Adrenal gland (tissue), 5 donors: ENCODE data around the gene ST6GALNAC3.

ENCODE experiments used
- CTCF ChIP-seq, 6 experiments: fragments of 450-650 bp in 4 of 6; fragments of 200-600 bp in 2 of 6; sonication (generic) in 1 of 6; IDR thresholded peaks; 1 replicate in 5 of 6; 2 replicates in 1 of 6; pipeline versions ENCODE4 v1.5.1 to v1.8.0; 2016 to 2021; ENCODE audit warnings: antibody characterized with exemption in 6 of 6, mild to moderate bottlenecking in 2 of 6, moderate library complexity in 1 of 6
- POLR2A ChIP-seq, 2 donors: fragments of 450-650 bp; IDR thresholded peaks; one replicate each; pipeline ENCODE4 v1.6.1; 2017; ENCODE audit warnings: antibody characterized with exemption in 2 of 2, mild to moderate bottlenecking in 2 of 2, moderate library complexity in 1 of 2
- donor health status: DM: no; HTN: no; CAD: no.

- TF ChIP-seq POLR2A (IDR thresholded peaks at IDR 0.05) (no peak), CTCF (IDR thresholded peaks at IDR 0.05) (no peak)
These were observed 103.1 kb downstream of the ST6GALNAC3 start for GRCh38 chr1:76177615-76178014.
